ENCODE measurements around the gene LRIT1. TPM values are rescaled to one million over a fixed set of nuclear protein-coding genes. Genes with fewer than 3 reads are reported as not detected.

Gene LRIT1
- total RNA-seq, 6 donors from 2014 or later, result not detected

DNA sequence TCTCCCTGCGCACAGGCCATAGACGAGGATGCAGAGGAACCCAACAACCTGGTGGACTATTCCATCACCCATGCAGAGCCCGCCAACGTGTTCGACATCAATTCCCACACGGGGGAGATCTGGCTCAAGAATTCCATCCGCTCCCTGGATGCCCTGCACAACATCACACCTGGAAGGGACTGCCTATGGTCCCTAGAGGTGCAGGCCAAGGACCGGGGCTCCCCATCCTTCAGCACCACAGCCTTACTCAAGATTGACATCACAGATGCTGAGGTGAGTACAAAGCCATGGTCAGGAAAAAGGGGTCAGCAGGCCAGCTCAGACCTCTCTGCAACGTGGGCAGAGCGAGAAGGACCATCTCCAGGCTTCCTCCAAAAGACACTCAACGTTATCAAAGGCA, 28.3 kb downstream of the LRIT1 start:
- H3K4me3 ChIP-seq, result no peak overlapping the region
- H3K9me3 ChIP-seq, result no peaks in the 10 kb centered on the region
- 86 to 100% methylated on average over 6 to 11 of the region's 11 CpGs for WGBS, 2 donors
- H3K27me3 ChIP-seq, result no peaks in the 10 kb centered on the region
- no peaks in the 10 kb centered on the region for H3K4me1 ChIP-seq
- ATAC-seq (ENCODE audit: low FRiP score in 2 of 2) (no peak), DNase-seq (no peak)
- H3K27ac ChIP-seq, result no peak overlapping the region
- H3K36me3 ChIP-seq, result no peaks in the 10 kb centered on the region
- TF ChIP-seq EP300 (IDR thresholded peaks at IDR 0.05) (no peak), POLR2A (IDR thresholded peaks at IDR 0.05) (no peak), POLR2AphosphoS5 (IDR thresholded peaks at IDR 0.05) (no peak)
- TF ChIP-seq, protein P1, sequence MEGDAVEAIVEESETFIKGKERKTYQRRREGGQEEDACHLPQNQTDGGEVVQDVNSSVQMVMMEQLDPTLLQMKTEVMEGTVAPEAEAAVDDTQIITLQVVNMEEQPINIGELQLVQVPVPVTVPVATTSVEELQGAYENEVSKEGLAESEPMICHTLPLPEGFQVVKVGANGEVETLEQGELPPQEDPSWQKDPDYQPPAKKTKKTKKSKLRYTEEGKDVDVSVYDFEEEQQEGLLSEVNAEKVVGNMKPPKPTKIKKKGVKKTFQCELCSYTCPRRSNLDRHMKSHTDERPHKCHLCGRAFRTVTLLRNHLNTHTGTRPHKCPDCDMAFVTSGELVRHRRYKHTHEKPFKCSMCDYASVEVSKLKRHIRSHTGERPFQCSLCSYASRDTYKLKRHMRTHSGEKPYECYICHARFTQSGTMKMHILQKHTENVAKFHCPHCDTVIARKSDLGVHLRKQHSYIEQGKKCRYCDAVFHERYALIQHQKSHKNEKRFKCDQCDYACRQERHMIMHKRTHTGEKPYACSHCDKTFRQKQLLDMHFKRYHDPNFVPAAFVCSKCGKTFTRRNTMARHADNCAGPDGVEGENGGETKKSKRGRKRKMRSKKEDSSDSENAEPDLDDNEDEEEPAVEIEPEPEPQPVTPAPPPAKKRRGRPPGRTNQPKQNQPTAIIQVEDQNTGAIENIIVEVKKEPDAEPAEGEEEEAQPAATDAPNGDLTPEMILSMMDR (IDR thresholded peaks at IDR 0.05), result no peak

DNA sequence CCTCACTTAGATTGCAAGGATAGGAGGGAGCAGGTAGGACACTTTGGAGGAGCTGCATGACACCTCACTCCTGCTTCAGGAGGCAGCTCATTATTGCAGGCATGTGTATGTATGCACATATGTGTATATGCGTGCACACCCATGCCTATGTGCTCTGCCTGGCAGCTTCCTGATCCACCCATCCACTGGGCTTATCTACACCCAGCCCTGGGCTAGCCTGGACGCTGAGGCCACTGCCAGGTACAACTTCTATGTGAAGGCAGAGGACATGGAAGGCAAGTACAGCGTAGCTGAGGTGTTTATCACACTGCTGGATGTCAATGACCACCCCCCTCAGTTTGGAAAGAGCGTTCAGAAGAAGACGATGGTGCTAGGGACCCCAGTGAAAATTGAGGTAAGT, 29.3 kb downstream of the LRIT1 start:
- 75 to 83% methylated on average over 5 of the region's 5 CpGs for WGBS, 2 donors
- Histone ChIP-seq H3K27ac (no peak overlapping the region), H3K4me1 (no peaks in the 10 kb centered on the region), H3K27me3 (no peaks in the 10 kb centered on the region), H3K36me3 (no peaks in the 10 kb centered on the region), H3K4me3 (no peak overlapping the region), H3K9me3 (no peaks in the 10 kb centered on the region)
- TF ChIP-seq POLR2AphosphoS5 (IDR thresholded peaks at IDR 0.05), result no peak
- TF ChIP-seq, protein P1 (IDR thresholded peaks at IDR 0.05), result no peak
- no peak for TF ChIP-seq POLR2A (IDR thresholded peaks at IDR 0.05)
- no peak for TF ChIP-seq EP300 (IDR thresholded peaks at IDR 0.05)
- no peak for DNase-seq
- ATAC-seq (ENCODE audit: low FRiP score in 2 of 2), result no peak

DNA sequence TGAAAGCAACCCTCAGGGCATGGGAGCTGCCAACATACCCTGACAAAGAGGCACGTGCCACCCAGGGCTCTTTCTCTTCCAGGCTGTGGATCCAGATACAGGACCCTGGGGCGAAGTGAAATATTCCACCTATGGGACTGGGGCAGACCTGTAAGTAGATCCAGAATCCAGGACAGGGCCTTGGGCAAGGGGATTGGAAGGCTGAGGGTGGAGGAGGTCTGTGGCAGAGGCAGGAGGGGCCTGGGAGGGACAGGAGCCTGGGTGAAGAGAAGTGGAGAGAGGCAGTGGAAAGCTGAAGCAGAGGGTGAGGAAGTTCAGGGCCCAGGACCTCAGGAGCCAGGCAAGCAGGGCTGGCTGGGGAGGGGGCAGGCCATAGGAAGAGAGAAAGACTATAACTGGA, 29.8 kb downstream of the LRIT1 start:
- H3K4me3 ChIP-seq, result no peak overlapping the region
- no peaks in the 10 kb centered on the region for H3K9me3 ChIP-seq
- no peak for TF ChIP-seq POLR2AphosphoS5 (IDR thresholded peaks at IDR 0.05)
- TF ChIP-seq, protein P1 (IDR thresholded peaks at IDR 0.05), result no peak
- TF ChIP-seq POLR2A (IDR thresholded peaks at IDR 0.05), result no peak
- TF ChIP-seq EP300 (IDR thresholded peaks at IDR 0.05), result no peak
- H3K4me1 ChIP-seq, result no peaks in the 10 kb centered on the region
- no peak for ATAC-seq (ENCODE audit: low FRiP score in 2 of 2)
- WGBS, 2 donors, result 81 to 88% methylated on average over 2 of the region's 2 CpGs
- H3K27me3 ChIP-seq, result no peaks in the 10 kb centered on the region
- no peak for DNase-seq
- no peaks in the 10 kb centered on the region for H3K36me3 ChIP-seq
- no peak overlapping the region for H3K27ac ChIP-seq

DNA sequence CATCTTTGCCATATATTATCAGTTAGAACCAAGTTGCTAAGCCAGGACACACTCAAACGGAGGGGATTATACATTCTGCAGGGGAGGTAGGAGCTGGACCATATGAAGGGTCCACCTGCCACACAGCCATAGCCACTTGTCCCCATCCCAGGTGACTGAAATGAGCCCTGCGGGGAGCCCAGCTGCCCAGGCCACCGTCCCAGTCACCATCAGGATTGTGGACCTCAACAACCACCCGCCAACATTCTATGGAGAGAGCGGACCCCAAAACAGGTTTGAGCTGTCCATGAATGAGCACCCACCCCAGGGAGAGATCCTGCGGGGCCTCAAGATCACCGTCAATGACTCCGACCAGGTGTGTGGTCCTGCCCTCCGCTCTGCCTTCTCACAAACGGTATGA, 33.3 kb downstream of the LRIT1 start:
- Histone ChIP-seq H3K4me3 (no peak overlapping the region), H3K27ac (no peak overlapping the region), H3K4me1 (no peaks in the 10 kb centered on the region), H3K27me3 (no peaks in the 10 kb centered on the region), H3K9me3 (no peaks in the 10 kb centered on the region), H3K36me3 (no peaks in the 10 kb centered on the region)
- TF ChIP-seq EP300 (IDR thresholded peaks at IDR 0.05), result no peak
- no peak for TF ChIP-seq POLR2A (IDR thresholded peaks at IDR 0.05)
- TF ChIP-seq, protein P1 (IDR thresholded peaks at IDR 0.05), result no peak
- no peak for TF ChIP-seq POLR2AphosphoS5 (IDR thresholded peaks at IDR 0.05)
- no peak for DNase-seq
- no peak for ATAC-seq (ENCODE audit: low FRiP score in 2 of 2)
- WGBS, 2 donors, result 84 to 89% methylated on average over 7 to 10 of the region's 10 CpGs

DNA sequence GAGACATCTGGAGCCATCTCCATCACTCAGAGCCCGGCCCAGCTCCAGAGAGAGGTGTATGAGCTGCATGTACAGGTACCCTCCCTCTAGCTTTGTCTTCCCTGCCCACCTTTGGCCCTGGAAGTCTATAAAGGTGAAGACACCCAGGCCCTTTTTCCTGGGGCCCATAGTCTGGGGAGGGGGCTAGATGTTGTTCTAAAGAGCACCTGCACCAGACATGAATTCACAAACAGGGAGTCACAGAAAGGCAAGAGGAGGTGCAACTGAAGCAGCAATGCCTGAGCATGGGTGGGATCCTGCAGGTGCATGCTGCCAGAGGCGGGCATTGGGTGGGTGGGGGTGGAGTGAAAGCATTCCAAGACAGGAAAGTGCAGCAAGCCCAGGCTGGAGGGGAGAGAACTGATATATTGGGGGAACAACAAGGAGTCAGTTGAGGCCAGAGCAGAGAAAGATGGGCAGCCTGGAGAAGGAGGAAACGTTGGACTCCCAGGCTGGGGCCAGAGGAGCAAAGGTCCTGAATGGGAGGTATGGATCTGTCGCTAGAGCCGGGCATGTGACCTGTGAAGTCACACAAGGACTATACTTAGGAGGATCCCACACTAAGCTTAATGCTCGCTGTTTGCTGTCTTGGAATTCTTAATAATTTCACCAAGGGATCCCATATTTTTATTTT, 35.4 kb downstream of the LRIT1 start:
- Histone ChIP-seq H3K36me3 (no peaks in the 10 kb centered on the region), H3K27me3 (no peaks in the 10 kb centered on the region), H3K27ac (no peak overlapping the region), H3K4me1 (no peaks in the 10 kb centered on the region), H3K4me3 (no peak overlapping the region), H3K9me3 (no peaks in the 10 kb centered on the region)
- ATAC-seq (ENCODE audit: low FRiP score in 2 of 2), result no peak
- TF ChIP-seq, protein P1 (IDR thresholded peaks at IDR 0.05), result no peak
- TF ChIP-seq EP300 (IDR thresholded peaks at IDR 0.05) (no peak), POLR2A (IDR thresholded peaks at IDR 0.05) (no peak), POLR2AphosphoS5 (IDR thresholded peaks at IDR 0.05) (no peak)
- 67 to 72% methylated on average over 6 of the region's 6 CpGs for WGBS, 2 donors
- DNase-seq, result no peak
